Stimulated activated CD4-positive, alpha-beta T cell treated with anti-CD3 and anti-CD28 coated beads, Interleukin-4, amount 100 ng/mL, for 1 hour (primary cell): ENCODE data around the gene ZNF219.
A peak's percentile ranks its signal among the peaks of the same experiment; 100 is the strongest.

Experiments
- DNase-seq: peaks from one replicate; pipeline ENCODE4 v3.0.0-alpha.2; 2020

The ZNF219 gene

DNA sequence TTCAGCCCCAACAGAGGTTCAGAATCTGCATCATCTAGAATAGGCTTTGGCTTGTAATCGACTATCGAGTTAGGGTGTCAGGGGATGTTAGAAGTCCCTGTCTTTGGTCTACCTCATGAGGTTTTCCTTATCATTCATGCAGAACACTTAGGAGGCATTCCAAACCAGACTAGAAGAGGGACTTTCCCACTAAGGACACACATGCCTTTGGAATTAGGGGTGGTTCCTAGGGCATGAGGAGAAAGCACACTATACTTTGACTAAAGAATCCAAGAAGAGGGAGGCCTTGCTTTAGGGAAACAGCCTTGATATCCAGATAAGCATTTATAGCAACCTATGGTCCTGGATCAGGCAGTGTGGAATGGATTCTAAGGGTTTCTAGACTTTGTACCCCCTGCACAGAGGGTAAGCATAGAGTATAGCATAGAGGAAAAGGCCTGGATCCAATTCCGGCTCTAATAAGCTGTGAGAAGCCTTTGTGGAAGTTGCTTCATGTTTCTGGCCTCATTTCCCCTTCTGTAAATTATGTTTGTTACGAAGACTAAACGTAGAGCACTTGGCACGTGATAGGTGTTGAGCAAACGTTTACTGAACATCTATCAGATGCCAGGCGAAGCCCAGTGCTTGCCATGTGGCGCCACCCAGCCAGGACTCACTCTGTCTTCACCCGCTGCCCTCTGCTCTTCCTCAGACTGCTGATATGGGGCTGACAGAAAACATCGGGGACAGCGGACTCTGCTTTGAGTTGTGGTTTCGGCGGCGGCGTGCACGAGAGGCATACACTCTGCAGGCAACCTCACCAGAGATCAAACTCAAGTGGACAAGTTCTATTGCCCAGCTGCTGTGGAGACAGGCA is 13.2 kb downstream of the ZNF219 start:
- no peak for DNase-seq

DNA sequence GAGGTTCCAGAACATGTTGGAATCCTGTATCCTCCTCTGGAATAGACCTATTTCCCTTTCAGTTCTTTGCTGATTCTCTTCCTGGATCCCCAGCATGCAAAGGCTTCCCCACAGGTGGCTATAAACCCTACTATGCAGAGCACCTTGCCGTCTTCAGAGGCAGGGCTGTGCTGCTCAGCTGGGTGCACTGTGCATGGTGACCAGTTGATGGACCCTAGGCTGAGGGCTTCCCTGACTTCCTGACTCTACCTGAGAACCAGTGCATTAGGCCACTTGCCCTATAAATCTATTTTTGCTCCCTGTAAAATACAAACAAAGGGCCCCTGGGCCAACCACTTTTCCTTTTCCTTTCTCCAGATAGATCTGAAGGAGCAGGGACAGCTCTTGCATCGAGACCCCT is 14.1 kb downstream of the ZNF219 start:
- DNase-seq, result no peak

DNA sequence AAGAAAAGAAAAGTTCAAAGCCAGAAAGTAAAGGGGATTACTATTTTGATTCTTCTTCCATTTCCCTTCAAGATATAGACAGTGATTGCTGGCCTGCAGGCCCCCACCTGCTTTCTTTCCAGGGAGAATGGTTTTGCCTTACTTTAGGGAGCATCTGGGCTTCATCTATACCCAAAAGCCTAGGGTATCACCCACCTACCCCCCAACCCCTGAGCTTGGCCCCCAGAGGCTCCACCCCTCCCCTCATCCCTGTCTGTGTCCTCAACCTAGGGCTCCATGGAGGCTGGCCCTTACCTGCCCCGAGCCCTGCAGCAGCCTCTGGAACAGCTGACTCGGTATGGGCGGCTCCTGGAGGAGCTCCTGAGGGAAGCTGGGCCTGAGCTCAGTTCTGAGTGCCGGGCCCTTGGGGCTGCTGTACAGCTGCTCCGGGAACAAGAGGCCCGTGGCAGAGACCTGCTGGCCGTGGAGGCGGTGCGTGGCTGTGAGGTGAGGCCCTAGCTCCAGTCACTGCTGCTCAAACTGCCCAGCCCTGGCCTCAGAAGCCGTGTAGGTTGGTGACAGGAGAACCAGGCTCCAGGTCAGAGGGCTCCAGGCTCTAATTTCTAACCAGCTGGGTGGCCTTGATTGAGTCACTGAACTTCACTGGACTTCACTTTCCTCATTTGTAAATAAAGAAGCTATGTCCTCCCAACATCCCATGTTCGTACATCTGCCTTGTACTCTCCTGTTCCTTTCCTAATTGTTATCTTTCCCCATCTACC is 14.7 kb downstream of the ZNF219 start:
- DNase-seq, result no peak

DNA sequence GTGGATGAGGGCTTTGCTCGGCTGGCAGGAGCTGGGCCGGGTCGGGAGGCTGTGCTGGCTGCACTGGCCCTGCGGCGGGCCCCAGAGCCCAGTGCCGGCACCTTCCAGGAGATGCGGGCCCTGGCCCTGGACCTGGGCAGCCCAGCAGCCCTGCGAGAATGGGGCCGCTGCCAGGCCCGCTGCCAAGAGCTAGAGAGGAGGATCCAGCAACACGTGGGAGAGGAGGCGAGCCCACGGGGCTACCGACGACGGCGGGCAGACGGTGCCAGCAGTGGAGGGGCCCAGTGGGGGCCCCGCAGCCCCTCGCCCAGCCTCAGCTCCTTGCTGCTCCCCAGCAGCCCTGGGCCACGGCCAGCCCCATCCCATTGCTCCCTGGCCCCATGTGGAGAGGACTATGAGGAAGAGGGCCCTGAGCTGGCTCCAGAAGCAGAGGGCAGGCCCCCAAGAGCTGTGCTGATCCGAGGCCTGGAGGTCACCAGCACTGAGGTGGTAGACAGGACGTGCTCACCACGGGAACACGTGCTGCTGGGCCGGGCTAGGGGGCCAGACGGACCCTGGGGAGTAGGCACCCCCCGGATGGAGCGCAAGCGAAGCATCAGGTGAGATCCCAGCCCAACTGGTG is 16.8 kb downstream of the ZNF219 start:
- no peak for DNase-seq

DNA sequence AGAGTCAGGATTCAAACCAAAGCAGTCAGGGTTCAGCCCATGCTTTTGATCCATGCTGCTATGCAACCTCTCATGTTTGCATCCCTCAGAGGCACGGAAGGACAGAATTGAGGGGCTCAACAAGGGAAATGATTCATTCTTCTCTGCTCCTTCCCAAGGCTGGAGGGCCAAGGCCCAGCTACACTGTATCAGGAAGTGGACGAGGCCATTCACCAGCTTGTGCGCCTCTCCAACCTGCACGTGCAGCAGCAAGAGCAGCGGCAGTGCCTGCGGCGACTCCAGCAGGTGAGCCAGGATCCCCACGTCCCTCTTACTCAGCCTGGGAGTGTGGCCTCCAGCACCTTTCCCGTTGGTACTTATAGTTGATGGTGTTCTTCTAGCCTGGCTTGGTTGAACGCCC is 19.7 kb downstream of the ZNF219 start:
- no peak for DNase-seq

DNA sequence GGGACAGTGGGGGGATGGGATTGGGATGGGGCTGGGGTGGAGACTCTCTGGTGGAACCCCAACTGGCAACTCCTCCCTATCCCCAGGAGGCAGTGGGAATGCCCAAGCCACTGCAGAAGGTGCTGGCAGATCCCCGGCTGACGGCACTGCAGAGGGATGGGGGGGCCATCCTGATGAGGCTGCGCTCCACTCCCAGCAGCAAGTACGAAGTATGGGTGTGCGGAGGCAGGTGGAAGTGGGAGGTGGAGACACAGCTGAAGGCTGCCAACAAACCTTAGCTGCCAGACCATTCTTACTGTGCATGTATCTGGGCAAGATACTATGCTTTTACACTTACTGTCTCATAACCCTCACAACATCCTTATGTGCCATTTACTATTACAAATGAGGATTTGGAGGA is 20.2 kb downstream of the ZNF219 start:
- DNase-seq, result no peak

DNA sequence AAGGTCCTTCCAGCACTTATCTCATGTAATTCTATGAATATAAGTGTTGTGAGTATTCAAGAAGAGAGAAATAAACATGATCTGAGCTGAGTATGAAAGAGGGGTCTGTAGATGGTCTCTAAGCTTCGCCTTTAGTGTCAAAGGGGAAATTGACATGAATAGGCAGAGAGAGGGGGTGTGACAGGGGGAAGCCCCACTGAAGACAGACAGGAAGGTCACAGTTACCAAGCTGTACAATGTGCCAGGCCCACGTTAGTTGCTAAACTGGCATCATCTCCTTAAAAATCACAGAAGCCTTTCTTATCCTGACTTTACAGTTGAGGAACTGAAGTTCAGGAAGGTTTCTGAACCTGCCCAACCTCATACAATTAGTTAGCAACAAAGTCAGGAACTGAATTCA is 20.8 kb downstream of the ZNF219 start:
- DNase-seq, result no peak

DNA sequence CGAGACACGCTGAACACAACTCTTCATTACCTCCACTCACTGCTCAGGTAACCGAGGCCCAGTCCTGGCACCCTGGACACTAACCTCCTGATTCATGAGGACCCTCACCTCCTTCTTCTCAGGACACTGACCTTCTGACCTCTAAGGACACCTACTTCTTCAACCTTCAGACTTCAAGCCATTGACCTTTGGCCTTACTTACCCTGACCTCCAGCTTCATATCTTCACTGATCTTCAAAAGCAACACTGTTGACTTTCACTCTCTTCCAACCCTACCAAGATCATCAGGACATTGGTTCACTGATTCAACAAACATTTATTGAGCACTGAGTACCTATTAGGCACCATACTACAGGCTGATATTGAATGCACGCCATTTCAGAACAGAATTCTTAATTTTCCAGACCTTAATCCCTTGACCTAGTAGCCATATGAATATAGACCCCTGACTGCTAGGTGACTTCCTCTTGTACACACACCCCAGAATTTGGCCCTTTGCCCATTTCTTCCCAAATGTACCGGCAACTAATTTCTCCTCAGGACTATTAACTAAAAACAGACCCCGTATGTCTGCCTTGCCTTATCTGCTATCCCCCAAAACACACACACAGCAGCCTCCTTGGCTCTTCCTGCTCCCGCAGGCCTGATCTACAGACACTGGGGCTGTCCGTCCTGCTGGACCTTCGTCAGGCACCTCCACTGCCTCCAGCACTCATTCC is 22.6 kb downstream of the ZNF219 start:
- no peak for DNase-seq

DNA sequence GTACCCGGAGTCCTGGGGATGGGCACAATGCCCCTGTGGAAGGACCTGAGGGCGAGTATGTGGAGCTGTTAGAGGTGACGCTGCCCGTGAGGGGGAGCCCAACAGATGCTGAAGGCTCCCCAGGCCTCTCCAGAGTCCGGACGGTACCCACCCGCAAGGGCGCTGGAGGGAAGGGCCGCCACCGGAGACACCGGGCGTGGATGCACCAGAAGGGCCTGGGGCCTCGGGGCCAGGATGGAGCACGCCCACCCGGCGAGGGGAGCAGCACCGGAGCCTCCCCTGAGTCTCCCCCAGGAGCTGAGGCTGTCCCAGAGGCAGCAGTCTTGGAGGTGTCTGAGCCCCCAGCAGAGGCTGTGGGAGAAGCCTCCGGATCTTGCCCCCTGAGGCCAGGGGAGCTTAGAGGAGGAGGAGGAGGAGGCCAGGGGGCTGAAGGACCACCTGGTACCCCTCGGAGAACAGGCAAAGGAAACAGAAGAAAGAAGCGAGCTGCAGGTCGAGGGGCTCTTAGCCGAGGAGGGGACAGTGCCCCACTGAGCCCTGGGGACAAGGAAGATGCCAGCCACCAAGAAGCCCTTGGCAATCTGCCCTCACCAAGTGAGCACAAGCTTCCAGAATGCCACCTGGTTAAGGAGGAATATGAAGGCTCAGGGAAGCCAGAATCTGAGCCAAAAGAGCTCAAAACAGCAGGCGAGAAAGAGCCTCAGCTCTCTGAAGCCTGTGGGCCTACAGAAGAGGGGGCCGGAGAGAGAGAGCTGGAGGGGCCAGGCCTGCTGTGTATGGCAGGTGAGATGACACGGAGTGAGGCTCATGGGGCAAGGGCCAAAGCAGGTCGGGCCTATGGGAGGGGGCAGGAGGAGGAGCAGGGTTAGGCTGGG is 23.8 kb downstream of the ZNF219 start:
- no peak for DNase-seq

DNA sequence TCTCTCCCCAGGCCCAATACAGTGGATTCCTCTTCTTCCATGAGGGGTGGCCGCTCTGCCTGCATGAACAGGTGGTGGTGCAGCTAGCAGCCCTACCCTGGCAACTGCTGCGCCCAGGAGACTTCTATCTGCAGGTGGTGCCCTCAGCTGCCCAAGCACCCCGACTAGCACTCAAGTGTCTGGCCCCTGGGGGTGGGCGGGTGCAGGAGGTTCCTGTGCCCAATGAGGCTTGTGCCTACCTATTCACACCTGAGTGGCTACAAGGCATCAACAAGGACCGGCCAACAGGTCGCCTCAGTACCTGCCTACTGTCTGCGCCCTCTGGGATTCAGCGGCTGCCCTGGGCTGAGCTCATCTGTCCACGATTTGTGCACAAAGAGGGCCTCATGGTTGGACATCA is 24.5 kb downstream of the ZNF219 start:
- DNase-seq, result no peak

DNA sequence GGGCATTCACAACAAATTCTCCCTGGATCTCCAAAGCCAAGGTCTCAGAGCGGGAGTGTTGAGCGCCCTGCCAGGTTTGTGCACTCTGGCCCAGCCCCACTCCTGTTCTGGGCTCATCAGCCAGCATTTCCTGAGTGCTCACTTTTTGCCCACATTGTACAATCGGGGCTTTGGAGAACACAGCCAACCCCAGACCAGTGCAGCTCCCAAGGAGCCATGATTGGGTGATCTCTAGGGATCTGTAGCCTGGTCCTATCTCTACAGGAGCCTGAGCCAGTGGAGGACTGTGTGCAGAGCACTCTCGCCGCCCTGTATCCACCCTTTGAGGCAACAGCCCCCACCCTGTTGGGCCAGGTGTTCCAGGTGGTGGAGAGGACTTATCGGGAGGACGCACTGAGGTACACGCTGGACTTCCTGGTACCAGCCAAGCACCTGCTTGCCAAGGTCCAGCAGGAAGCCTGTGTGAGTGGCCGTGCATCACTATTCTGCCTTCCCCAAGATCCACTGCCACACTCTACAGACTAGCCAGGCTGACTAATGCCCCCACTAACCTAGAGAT is 25.6 kb downstream of the ZNF219 start:
- no peak for DNase-seq

DNA sequence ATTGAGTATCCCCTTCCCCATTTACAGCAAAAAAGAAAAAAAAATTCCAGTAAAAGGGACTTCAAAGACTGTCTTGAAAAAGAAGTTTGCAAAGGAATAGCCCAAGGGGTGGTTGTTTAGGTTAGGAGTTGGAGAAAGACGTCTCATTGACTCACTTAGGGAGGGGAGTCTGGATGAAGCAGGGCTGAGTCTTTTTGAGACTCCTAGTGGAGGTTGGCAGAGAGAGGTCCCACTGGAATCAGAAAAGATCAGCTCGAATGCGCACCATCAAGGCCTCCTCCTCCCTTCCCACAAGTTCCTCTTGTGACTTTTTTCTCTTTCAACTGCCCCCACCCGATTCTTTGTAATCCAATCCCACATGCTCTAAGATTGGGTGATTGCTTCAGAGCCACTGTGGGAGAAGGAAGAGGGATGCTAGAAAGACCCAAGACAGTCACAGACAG is 26.4 kb downstream of the ZNF219 start:
- DNase-seq, result no peak

DNA sequence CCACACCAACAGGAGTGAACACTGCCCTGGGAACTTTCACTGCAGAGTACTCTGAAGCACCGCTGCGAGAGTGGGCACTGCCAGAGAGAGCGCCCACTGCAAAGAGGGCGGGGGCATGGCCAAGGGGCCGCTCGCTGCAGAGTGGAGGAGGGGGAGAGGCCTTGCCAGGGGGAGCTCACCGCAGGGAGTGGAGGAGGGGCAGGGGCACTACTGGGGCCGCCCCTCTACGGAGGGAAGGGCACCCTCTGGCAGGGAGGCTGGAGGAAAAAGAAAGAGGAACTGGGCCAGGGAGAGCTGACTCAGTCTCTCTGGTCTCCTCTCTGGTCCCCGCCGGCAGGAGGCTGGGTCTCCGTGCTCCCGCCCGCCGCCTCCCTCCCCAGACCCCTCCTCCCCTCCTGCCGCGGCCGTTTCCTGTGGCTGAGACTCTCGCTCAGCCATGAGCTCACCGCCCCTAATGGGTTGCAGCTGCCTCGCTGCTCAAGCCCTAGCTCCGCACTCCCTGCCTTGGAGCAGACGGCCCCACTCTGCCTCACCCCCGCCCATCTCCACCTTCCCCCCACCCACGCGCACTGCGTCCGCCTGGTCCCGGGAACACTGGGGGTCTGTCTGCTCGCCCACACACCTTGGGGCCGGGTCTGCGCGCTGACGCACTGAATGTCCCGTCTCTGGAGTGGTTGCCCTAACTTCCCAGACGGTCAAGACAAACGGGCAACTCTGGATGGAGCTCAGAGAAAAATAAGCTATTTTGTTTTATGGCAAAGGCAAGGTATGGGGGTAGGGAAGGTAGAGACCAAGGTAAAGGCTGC is 27.0 kb downstream of the ZNF219 start:
- DNase-seq, result no peak

DNA sequence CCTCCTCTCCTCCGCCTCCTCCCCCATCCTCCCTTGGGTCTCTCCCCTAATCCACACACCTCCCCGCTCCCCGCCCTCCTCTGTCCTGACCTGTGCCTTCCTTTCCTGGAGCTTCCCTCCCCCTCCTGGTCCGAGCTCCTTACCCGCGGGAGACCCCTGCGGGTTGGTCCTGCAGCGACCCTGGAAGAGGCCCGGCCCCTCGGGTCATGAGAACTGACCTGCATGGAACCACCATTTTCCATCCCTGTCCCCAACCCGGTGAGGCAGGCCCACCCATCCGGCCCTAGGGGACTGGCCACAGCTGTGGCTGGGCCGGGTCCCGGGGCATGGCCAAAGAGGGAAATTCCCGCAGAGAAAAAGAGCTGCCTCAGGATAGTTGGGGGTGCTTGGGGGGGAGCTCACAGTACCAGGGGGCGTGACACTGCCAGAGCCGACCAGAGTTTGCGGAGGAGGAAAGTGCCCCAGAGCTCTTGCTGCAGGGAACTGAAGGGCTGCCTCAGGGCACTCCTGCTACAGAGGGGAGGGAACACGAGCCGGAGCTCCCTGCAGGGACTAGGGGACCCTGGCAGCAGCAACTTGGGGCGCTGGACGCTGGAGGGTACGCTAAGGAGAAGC is 27.7 kb downstream of the ZNF219 start:
- DNase-seq, result no peak

DNA sequence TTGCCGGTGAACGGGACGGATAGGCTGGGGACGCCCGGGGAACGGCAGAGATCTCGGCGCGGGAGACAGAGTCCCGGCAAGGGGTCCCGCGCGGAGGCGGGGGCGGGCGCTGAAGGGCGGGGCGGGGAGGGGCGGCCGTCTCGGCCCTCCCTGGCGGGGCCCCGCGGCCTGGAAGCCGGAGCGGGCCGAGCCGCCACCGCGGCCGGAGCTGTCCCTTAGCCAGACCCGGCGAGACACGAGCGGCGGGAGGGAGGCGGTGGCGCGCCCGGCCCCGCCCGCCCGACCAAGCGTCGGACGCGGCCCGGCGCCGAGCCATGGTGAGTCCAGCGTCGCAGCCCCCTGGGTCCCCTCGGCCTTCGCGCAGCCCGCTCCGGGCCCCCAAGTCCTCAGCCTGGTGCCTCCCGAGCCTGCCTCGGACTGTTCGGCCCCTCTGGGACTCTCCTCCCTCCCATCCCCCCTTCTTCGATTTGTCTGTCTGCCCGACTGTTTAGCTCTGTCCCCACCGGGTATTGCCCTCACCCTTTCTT is 28.3 kb downstream of the ZNF219 start, which contains the start of gene ARHGEF40:
Gene ARHGEF40 (plus strand): TSS at position 222 of the 527 bp plus-strand sequence. CDS start 93 bp downstream, at position 315.
- no peak for DNase-seq

DNA sequence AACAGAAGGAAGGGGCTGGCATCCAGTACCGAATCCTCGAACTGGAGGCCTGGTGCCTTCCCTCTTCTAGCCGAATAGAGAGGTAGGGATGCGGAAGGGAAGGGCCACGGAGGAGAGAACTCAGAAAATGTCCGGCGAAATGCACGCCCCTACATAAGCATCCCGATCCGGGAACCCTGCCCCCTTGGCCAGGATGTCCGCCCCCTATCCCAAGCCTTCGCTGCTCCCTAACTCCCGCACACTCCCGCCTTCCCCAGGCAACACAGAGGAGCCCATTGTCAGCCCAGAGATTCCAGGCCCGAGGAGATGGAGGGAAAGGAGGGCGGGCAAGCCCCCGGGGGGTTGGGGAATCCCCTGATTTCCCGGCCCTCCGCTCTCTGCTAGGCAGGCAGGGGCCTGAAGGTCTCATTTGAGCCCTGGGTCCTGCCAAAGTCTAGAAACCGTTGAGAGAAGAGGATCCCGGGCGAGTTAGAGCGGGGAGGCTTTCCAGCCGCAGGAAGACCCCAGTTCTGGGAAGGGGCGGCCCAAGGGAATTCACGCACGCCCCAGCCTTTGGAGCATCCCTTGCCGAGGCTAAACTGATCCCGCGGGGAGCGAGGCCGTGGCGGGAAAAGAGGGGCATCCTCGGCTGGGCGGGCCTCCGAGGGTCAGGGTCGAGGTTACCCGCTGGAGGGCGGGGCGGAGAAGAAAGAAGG is 28.9 kb downstream of the ZNF219 start:
- no peak for DNase-seq

DNA sequence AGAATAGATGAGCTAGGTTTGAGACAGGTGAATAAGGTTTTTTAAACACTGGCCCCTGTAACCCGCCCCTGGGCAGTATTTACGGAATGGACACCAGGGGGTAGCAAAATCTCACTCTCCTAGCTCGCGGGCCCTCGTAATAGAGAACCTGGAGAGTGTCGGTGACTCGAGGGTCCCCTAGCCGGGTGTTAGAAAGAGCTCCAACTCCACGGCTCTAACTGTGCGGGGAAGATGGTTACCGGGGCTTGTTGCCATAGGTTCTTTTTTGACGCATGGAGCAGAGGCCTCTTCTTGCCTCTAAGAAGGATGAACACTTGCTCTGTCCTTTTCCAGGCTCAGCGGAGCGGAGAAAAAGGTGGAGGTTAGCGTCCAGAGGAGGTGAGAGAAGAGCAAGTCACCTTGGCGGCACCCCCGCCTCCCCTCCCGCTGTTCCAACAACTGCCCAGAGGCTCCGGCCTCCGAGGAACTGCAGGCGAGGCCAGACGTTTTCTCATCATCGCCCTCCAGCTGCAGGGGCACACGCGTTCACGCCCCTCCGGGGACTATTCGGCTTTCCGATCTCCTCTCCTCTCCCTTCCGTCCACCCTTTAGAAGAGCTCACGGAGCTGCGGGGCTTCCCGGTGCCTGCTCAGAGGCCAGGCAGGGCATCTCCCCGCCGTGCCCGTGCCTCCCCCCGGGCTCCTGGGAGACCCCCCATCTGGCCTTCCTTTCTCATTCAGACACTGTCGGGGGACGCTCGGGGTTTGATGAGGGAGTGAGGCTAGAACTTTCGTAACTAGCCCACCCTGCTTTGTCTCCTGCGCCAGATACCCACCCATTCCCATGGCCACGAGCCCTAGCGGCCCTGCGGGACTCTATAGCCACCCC is 29.7 kb downstream of the ZNF219 start:
- DNase-seq, result peak; percentile 30

DNA sequence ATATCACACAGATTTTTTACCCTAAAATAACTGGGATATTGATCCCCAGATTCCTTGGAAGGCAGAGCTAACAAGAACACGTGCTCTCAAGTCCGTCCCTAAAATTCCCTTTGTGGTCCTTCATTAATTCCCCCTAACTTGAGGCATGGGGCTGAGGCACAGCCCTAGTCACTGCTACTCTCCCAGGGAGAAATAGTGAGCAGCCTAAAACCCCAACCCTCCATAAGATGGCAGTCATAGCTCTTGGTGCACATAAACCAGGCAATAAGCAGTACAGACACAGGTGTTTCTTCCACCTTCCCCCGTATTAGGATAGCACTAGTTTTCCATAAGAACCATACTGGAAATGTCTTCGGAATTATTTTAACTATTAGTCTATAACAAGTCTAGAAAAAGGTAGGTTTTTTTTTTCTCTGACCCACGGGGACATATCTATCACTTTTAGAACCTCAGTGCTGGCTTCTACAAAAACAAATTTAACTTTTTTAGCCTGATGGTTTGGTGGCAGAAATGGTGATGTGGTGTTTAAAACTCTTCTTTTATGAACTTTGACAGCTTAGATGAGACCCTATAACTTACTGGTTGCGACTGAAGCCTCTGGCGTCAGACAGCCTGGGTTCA is 31.5 kb downstream of the ZNF219 start:
- DNase-seq, result no peak
